HuH-7.5 (cell line): ENCODE data around the gene DNMT3B.
"Not testable (repeated sequence)": the region's sequence is repeated elsewhere in the genome, so short reads cannot be mapped to it uniquely, and the experiment has no call there.

ENCODE experiments used
- DNase-seq: peaks from one replicate; pipeline ENCODE4 v3.0.0; 2011; ENCODE audit warnings: low spot score

The DNMT3B gene

DNA sequence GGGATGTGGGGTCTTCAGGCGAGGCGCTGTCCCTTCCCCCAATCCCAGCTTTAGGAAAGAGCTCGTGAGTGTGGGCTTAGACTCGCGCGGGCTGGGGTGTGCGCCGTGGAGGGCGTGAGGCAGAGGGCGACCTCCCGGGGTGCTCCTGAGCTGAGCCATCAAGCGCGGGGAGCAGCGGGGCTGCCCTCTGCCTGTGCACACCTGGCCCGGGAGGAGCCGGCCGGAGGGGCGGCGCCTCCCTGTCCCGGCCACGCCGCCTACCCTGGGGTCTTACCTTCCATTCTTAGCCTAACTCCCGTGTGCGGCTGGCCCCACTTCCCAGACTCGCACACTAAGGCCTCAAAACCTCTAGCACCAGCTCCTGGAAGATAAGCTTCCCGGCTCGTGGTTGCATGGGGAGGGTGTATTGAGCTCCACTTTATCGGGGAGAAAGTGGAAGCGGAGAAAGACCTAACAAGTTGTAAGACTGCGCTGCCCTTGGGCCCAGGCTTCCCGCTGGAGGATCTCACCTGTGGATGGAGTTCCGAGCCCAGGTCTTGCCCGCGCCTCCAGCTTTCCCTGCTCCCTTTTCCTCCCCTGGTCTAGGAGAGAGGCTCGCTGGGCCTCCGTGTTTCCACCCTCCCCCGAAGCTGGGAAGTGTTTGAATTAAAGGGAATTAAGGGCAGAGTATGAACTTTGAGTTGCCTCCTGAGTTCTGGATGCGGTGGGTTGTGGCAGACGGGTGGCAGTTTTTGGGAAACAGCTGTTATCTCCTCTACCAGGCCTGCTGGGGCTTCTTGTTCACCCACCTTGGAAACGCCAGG is 1.2 kb downstream of the DNMT3B start:
- DNase-seq = peak; percentile 71

DNA sequence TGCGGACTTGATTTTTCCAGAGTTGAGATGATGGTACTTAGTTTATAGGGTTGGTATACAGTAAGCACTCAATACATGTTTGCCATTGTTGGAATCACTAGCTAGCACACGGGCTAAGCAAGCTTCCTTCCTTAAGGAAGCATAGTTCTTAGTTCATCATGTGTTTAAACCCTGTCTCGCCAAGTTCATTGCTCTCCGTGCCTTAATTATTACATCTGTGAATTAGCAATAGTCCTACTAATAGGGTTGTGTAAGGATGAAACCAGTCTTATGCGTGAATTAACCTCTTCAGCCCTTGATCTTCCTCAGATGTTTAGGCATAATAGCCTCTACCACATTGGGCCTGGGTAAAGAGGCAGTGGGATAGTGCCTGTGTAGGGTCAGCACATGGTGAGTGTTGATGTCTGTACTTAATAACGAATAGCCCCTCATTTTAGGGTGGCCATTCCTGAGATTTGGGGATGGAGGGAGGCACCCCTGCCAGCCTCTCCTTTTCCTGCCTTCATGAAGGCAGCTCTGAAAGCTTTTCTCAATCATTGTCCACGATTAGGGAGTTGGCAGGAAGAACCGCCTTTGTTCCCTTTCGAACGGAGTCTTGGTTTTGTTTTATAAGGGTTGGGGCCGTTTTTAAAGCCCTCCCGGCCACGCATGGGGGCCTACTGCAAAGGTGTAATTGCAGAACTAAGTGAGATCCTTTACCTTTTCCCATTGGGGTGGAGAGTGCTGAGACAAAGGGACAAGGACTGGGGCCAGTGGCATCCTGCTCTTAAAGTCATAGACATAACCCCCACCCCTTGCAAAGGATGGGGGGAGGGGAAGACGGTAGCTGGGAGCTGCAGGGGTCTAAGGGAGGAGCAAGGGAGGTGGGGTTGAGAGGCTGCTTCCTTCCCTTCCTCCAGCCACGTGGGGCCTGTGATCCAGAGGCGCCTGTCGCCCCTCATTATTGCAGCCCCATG is 2.1 kb downstream of the DNMT3B start:
- no peak for DNase-seq

DNA sequence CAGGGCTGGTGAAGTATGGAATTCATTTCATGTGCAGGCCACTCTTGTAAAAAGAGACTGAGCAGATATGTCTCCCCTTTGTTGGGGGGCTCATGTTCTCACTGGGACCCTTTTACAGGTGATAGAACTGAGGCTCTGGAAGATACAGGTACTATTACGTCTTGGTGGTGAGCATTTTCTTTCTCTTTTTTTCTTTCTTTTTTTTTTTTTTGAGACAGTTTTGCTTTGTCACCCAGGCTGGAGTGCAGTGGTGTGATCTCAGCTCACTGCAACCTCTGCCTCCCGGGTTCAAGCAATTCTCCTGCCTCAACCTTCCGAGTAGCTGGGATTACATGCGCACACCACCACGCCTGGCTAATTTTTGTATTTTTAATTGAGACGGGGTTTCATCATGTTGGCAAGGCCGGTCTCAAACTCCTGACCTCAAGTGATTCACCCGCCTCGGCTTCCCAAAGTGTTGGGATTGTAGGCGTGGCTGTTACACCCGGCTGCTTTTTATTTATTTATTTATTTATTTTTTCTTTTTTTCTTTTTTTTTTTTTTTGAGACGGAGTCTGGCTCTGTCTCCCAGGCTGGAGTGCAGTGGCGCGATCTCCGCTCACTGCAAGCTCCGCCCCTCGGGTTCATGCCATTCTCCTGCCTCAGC is 3.2 kb downstream of the DNMT3B start:
- DNase-seq = not testable (repeated sequence)

DNA sequence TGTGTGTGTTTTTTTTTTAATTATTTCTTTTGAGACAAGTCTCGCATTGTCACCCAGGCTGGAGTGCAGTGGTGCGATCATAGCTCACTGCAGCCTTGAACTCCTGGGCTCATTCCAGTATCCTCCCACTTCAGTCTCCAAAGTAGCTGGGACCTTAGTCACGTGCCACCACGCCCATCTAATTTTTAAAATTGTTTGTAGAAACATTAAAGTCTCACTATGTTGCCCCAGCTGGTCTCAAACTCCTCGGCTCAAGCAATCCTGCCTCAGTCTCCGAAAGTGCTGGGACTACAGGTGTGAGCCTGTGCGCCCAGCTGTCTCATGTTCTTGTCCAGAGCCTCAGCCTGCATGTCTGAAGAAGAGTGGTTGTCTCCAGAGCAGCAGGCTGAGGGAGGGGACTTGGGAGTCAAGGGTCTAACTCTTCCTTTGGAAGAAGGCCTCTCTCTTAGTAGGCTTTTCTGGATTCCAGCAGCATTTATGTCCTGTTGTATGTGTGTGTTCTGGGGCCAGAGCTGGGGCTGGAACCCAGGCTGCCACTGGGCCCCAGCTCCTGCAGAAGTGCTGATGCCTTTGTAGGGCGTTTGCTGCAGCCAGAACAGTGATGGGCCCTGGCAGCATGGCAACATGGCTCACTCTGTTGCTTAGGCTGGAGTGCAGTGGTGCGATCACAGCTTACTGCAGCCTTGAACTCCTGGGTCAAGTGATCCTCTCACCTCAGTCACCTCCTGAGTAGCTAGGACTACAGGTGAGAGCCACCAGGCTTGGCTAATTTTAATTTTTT is 5.4 kb downstream of the DNMT3B start:
- DNase-seq = no peak

DNA sequence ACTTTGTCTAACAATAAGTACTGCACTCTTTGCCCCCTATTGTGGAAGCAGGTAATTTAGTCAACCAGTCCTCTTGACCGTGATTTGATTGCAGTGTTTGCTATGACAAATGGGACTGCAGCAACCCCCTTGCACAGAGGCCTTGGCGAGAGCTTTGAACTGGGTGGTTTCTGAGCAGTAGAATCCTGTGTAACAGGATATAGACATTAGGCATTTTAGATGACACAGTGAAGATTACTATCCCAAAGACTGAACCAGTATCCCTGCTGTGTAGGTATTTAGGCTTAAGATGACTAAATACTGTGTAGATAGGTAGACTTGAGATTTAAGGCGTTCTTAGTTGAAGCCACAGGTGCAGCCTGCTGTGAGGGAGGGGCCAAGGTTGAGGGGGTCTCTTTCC is 9.9 kb downstream of the DNMT3B start:
- DNase-seq = no peak

DNA sequence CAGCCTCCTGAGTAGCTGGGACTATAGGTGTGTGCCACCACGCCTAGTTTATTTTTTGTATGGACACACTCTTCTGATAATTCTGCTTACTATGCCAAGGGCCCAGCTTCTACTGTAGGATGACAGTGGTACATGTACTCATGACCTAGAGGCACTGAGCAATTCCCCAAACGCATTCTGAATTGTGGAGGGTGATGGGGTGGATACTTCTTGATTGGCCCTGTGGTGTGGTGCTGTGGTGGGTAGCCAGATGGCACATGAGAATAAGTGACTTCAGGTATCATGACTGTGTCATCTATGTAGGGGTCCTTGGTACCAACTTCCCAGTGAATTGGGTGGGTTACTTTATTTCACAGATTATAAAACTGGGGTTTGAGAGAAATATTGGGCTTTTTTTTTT is 11.0 kb downstream of the DNMT3B start:
- no peak for DNase-seq

DNA sequence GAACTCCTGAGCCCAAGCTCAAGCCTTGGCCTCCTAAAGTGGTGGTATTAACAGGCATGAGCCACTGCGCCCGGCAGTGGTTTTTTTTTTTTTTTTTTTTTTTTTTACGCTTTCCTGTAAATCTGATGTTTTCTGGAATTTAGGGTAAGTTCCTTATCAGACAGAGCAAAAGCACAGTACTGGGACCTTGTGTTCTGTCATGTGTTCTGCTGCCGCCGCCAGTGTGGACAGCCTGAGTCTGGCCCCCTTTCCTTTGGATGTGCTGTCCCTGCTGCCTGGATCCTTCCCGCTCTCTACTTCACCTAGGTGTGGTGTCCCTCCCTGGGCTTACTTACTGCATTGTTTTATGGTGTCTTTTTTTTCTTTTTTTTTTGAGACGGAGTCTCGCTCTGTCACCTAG is 11.7 kb downstream of the DNMT3B start:
- no peak for DNase-seq

DNA sequence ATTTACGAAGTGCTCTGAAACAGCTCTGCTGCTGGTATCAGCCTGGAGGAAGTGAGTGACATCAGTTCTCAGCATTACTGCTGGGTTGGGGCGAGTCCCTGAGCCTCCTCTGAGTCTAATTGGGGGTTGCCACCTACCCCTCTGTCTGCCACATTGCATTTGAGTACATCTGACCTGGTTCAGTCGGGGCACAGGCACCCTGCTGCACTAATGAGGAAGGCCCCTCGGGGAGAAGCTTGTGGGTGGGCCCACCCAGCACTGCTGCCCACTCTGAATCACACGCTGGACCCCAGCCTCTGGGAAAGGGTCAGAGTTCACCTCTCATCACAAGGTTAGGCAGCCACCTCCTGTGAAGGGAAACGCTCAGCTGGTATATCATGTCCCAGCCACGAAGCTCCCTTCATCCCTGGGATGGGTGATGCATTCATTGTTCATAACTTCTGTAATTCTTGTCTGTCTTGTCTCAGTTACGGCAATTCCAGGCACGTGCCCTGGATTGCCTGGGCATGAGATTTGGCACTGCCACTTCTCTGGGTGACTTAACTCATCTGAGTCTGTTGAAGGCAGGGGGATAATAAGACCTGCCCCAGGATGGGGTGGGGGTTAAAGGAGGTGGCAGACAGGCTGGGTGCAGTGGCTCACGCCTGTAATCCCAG is 13.3 kb downstream of the DNMT3B start:
- DNase-seq = no peak

DNA sequence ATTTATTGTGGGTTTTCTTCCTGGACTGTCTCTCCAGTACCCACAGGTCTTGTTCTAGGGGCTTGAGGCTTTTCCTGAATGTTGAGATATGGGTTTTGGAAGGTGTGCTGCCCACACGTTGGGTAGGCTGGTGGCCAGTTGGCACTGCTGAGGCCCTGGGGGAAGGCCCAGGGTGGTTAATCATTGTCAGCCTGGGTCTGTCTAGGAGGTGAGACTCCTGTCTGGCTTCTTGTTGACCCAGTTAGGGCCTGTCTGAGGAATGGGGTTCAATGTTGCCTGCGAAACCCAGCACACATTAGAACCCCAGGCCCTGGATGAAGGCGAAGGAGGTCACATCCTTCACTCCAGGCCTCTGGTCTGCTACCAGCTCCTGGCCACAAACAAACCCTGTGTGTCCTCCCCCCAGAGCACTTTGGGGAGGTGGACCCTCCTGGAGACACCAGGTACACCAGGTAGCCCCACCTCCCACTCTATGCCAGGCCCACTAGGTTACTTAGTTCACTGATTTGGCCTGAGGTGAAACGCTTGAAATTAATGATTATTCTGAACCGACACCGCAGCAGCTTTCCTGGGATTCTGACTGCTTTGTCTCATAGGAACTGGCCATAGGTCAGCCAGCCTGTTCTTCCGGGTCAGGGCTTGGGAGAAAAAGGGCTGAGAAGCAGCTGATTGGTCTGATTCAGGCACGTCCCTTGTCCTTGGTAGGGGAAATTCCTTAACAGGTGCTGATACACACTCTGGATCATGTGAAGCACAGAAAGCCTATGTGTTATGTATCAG is 15.2 kb downstream of the DNMT3B start:
- no peak for DNase-seq

DNA sequence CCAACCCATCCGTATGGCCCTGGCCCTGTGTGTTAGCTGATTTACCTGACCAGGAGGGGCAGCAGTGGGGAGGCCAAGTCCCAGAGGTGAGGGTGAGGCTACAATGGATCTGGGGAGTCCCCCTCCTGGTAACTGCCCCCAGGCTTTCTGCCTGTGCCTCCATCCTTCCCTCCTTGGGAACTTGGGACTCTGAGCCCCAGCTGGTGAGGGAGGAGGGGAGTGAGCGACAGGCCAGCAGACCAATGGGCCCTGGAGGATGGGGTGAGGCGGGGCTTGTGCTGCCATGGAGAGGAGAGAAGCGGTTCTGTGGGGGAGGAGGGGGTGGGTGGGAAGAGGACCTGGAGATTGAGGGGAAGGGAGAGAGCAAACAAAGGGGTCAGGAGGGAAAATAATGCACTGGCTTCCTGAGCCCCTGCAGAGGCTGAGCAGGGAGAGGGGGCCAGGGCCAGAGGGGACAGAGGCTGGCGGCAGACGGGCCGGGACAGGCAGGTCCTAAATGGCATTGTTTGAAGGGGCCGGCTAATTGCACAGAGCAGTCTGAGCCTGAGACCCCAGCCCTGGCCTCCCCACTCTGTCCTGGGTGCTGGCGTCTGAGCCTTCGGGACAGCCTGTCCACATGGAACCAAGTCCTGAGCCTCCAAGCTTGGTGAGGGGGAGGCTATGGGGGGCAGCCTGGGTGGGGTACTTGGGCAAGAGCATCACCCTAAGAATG is 17.5 kb downstream of the DNMT3B start:
- no peak for DNase-seq

DNA sequence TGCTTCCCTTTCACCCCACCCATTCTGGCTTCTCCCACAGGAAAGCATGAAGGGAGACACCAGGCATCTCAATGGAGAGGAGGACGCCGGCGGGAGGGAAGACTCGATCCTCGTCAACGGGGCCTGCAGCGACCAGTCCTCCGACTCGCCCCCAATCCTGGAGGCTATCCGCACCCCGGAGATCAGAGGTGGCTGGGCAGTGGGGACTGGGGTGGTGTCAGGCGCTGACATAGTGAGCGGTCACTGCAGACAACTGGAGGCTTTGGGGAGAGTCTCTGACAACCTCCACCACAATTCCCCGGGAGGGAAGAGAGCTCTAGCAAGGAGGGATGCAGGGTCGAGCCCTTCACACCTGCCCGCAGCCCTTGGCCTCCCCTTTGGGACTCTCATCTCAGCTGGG is 18.1 kb downstream of the DNMT3B start:
- DNase-seq = no peak

DNA sequence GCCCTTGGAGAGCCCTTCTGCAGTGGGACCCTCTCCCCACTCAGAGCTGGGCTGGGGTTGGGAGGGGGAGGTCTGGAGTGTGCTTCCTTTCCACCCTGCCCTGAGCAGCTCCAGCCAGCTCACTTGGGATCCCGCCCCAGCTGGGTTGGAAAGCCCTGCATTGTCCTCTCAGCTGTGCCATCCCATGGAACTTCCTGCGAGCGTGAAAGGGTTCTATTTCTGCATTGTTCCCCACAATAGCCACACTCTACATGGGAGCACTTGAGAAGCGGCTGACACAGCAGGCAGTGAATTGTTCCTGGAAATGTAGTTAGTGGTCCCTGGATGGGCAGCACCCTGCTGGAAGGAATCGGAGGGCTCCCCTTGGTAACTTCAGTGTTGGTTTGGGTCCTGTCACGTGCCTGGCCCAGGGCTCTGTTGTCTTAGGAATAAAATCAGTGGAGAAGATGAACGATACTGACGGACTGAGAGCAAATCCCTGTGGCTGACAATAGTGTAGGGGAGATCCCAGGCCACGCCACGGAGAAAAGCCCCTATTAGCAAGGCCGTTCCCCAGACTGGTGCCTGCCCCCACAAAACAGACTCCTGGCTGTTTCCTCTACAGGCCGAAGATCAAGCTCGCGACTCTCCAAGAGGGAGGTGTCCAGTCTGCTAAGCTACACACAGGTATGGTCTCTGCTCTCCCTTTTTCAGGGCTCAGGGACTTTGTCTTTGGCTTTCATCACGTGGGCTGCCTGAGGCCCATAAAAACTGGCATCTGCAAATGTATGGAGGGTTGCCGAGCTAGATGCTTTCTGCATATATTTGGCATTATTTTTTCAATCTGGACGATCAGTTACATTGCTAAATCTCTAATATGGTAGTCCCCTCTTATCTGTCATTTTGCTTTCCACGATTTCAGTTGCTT is 18.8 kb downstream of the DNMT3B start:
- no peak for DNase-seq

DNA sequence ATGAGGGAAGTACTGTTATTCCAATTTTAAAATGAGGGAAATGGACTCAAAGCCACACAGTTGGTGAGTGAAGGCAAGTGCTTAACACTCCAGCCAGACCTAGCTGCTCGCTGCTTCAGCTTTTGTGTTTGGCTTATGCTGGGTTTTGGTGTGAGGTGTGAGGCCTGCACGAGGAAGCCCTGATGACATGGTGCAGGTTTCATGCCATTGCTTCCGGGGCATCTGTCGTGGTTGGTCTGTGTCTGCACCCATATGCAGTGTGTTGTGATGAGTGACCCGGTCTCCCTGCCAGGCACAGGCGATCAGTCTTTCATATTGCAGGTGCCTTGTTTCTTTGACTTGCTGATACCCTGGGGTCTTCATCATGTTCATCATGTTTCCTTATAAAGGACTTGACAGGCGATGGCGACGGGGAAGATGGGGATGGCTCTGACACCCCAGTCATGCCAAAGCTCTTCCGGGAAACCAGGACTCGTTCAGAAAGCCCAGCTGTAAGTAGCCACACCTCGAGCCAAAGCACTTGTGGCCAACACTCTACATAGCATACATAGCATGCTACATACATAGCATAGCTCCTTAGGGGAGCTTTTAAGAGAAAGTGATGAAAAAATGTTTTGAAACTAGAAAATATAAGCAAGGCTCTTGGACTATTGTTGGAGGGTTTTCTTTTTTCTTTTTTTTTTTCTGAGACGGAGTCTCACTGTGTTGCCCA is 22.3 kb downstream of the DNMT3B start:
- DNase-seq = no peak

DNA sequence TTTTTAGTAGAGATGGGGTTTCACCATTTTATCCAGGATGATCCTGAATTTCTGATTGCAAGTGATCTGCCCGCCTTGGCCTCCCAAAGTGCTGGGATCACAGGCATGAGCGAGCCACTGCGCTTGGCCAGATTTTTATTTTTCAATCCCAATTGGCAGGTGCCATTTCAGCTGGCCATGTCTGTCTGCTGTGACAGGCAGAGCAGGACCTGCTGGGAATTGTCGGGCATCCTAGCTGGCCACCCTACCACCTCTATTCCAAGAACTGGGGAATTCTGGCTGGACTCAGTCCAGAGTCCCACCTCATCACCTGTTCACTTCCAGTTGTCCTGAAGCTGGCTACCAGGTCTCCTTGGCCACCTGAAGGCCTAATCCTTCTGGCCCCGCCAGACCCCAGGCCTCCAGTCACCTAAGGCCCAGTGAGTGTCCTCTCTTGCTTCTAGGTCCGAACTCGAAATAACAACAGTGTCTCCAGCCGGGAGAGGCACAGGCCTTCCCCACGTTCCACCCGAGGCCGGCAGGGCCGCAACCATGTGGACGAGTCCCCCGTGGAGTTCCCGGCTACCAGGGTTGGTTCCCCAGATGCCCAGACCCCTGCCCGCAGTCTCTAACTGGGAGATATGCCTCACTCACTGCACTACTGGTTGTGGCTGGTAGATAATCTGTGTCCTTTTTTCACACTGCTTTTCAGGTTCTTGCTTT is 24.0 kb downstream of the DNMT3B start:
- DNase-seq = no peak

DNA sequence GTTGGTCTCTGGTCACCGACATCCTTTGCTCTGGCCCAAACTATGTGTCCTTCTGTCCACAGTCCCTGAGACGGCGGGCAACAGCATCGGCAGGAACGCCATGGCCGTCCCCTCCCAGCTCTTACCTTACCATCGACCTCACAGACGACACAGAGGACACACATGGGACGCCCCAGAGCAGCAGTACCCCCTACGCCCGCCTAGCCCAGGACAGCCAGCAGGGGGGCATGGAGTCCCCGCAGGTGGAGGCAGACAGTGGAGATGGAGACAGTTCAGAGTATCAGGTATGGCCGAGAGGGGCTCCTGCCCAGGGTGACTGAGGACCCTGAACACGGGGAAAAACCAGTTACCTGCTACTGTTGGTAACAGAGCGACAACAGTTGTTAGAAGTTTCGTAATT is 25.0 kb downstream of the DNMT3B start:
- no peak for DNase-seq

DNA sequence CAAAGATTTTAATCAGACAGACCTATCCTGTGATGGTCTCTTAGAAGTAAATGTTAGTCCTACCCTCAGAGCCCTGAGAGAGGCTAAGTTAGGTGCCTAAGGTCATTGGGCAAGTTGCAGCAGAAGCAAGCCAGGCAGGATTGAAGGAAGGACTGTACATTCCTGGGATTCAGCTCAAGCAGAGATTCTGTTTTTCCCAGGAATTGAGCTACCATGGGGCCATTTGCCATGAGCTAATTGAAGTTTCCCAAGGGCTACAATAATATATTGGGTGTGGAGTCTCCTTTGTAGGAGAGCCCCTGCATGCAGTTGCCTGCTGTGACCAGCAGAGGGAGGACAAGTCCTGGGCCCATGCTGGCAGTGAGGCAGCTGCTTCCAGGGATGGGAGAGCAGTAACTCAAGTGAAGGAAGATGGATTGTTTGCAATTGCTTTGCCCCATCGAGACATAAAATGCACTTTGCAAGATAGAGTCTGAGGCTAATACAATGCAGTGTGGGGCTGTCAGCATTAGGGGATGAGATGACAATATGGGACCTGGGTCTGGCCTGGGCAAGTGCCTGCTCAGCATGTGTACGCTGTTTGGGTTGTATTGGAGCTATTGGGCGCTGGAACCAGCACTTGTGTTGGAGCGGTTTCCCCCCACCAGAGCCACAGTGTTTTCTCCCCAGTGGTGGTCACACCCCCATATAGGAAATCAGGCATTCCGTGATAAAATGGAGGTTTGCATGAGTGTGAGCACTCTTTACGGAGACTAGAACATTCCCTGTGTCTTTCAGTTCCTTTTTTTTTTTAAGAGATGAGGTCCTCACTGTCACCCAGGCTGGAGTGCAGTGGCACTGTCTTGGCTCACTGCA is 27.9 kb downstream of the DNMT3B start:
- peak; percentile 97 for DNase-seq

DNA sequence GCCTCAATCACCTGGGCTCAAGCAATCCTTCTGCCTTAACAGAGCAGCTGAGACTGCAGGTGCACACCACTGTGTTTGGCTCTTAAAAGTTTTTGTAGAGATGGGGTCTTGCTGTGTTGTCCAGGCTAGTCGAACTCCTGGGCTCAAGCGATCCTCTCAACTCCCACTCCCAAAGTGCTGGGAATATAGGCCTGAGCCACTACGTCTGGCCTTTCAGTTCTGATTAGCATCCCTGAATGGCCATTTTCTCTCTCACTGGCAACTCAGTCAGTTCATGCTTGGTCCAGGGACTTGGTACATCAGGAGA is 28.5 kb downstream of the DNMT3B start:
- no peak for DNase-seq
